DMS79 treated with DMSO at 0.1 percent for 48 hours (cell line): ENCODE data around the gene GTPBP3.
"Not testable (repeated sequence)": the region's sequence is repeated elsewhere in the genome, so short reads cannot be mapped to it uniquely, and the experiment has no call there.

Experiments used
- DNase-seq: peaks from one replicate; lab custom pipeline; 2025; lab: John Stamatoyannopoulos, UW

Gene GTPBP3

GRCh38 chr19:17336872-17337674 is at the start of gene GTPBP3:
Gene GTPBP3 (plus strand): TSS chr19:17337553. CDS start chr19:17337612, 59 bp downstream.
- DNase-seq: peak; percentile 97

- DNase-seq: no peak
These were observed 47.9 kb upstream of the GTPBP3 start for GRCh38 chr19:17289489-17289888.

- DNase-seq: no peak
These were observed 44.9 kb upstream of the GTPBP3 start for GRCh38 chr19:17292301-17293074.

- no peak for DNase-seq
These were observed 43.7 kb upstream of the GTPBP3 start for GRCh38 chr19:17293605-17294004.

GRCh38 chr19:17294051-17294891 is 43.1 kb upstream of the GTPBP3 start:
- DNase-seq: no peak

GRCh38 chr19:17295551-17295950 is 41.8 kb upstream of the GTPBP3 start:
- DNase-seq: not testable (repeated sequence)

- DNase-seq: no peak
These were observed 41.1 kb upstream of the GTPBP3 start for GRCh38 chr19:17296273-17296672.

- DNase-seq: no peak
These were observed 40.4 kb upstream of the GTPBP3 start for GRCh38 chr19:17296976-17297375.

- no peak for DNase-seq
These were observed 36.2 kb upstream of the GTPBP3 start for GRCh38 chr19:17300992-17301619.

GRCh38 chr19:17302391-17303166 is 34.8 kb upstream of the GTPBP3 start:
- no peak for DNase-seq

GRCh38 chr19:17303167-17303939 is 34.0 kb upstream of the GTPBP3 start, which contains the start of gene ABHD8:
Gene ABHD8 (minus strand): TSS chr19:17303425. CDS start chr19:17301616, 1,809 bp downstream.
- peak; percentile 90 for DNase-seq

GRCh38 chr19:17303940-17304267 is 33.4 kb upstream of the GTPBP3 start:
- DNase-seq: peak; percentile 76

GRCh38 chr19:17304386-17305215 is 32.8 kb upstream of the GTPBP3 start:
- DNase-seq: peak; percentile 94

GRCh38 chr19:17305216-17305516 is 32.2 kb upstream of the GTPBP3 start:
- DNase-seq: no peak

- peak; percentile 99 for DNase-seq
These were observed 31.7 kb upstream of the GTPBP3 start, which contains the start of gene MRPL34 for GRCh38 chr19:17305517-17306284. Gene MRPL34 (plus strand): TSS chr19:17305872. CDS start chr19:17305893, 21 bp downstream.

GRCh38 chr19:17306285-17306714 is 31.1 kb upstream of the GTPBP3 start:
- peak; percentile 62 for DNase-seq

GRCh38 chr19:17307876-17308377 is 29.4 kb upstream of the GTPBP3 start:
- DNase-seq: no peak
